Measurements from ENCODE around the gene LRRC8A. TPM values are rescaled to one million over a fixed set of nuclear protein-coding genes. Genes with fewer than 3 reads are reported as not detected.
"Not testable (repeated sequence)": the region's sequence is repeated elsewhere in the genome, so short reads cannot be mapped to it uniquely, and the experiment has no call there.

The LRRC8A gene
- total and polyA plus RNA-seq, 4 donors, result 14.3 to 100 (median 52.6) TPM

GRCh38 chr9:128858476-128858875, 23.5 kb upstream of the LRRC8A start:
- H3K4me3 ChIP-seq (ENCODE audit: low read length in 2 of 2); H3K27ac ChIP-seq (ENCODE audit: low read depth in 1 of 2, low read length in 2 of 2); H3K9me3 ChIP-seq (ENCODE audit: control insufficient read depth, low read length); ATAC-seq (ENCODE audit: low FRiP score); H3K27me3 ChIP-seq (ENCODE audit: control insufficient read depth in 1 of 2, insufficient read depth in 2 of 2, low read length in 1 of 2); DNase-seq; H3K4me1 ChIP-seq (ENCODE audit: control insufficient read depth in 1 of 2, insufficient read depth in 2 of 2, low read length in 2 of 2); H3K36me3 ChIP-seq (ENCODE audit: control insufficient read depth in 1 of 2, insufficient read depth in 2 of 2, low read length in 1 of 2): not testable (repeated sequence)
- intact Hi-C loops (cut with DNase I), result loop anchor here in 1 of 2 donors (10.0 kb wide), 1 partner anchor 146 kb away; no protein-coding TSS in a partner anchor
- WGBS, 2 donors, result 80 to 82% methylated on average over 7 of the region's 7 CpGs

DNA sequence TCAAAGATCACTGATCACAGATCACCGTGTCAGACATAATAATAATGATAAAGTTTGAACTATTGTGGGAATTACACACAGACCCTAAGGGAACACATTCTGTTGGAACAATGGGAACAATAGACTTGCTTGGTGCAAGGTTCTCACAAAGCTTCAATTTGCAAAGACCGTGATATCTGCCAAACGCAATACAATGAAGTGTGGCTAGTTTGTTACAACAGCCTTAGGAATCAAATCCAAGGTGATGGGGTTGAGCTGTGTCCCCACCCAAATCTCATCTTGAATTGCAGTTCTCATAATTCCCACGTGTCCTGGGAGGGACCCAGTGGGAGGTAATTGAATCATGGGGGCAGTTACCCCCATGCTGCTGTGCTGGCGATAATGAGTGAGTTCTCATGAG, 21.0 kb upstream of the LRRC8A start:
- H3K4me3 ChIP-seq (ENCODE audit: low read length in 2 of 2), result no peak overlapping the region
- intact Hi-C loops (cut with DNase I), result loop anchor here in 1 of 2 donors (5.0 kb wide), 1 partner anchor 66 kb away; no protein-coding TSS in a partner anchor
- no peaks in the 10 kb centered on the region for H3K9me3 ChIP-seq (ENCODE audit: control insufficient read depth, low read length)
- H3K4me1 ChIP-seq (ENCODE audit: control insufficient read depth in 1 of 2, insufficient read depth in 2 of 2, low read length in 2 of 2), result no peaks in the 10 kb centered on the region
- 94 to 97% methylated on average over 5 of the region's 5 CpGs for WGBS, 2 donors
- H3K27ac ChIP-seq (ENCODE audit: low read depth in 1 of 2, low read length in 2 of 2), result no peak overlapping the region
- ATAC-seq (ENCODE audit: low FRiP score) (no peak), DNase-seq (no peak)
- H3K36me3 ChIP-seq (ENCODE audit: control insufficient read depth in 1 of 2, insufficient read depth in 2 of 2, low read length in 1 of 2), result peaks cover 0 to 1% of the 10 kb centered on the region in 2 donors
- no peaks in the 10 kb centered on the region for H3K27me3 ChIP-seq (ENCODE audit: control insufficient read depth in 1 of 2, insufficient read depth in 2 of 2, low read length in 1 of 2)

- no peaks in the 10 kb centered on the region for H3K27me3 ChIP-seq (ENCODE audit: control insufficient read depth in 1 of 2, insufficient read depth in 2 of 2, low read length in 1 of 2)
- H3K27ac ChIP-seq (ENCODE audit: low read depth in 1 of 2, low read length in 2 of 2), result no peak overlapping the region
- H3K4me3 ChIP-seq (ENCODE audit: low read length in 2 of 2), result no peak overlapping the region
- no peaks in the 10 kb centered on the region for H3K4me1 ChIP-seq (ENCODE audit: control insufficient read depth in 1 of 2, insufficient read depth in 2 of 2, low read length in 2 of 2)
- no peaks in the 10 kb centered on the region for H3K36me3 ChIP-seq (ENCODE audit: control insufficient read depth in 1 of 2, insufficient read depth in 2 of 2, low read length in 1 of 2)
- 80 to 81% methylated on average over 6 of the region's 6 CpGs for WGBS, 2 donors
- ATAC-seq (ENCODE audit: low FRiP score) (no peak), DNase-seq (no peak)
- no peaks in the 10 kb centered on the region for H3K9me3 ChIP-seq (ENCODE audit: control insufficient read depth, low read length)
- intact Hi-C loops (cut with DNase I), result loop anchor here in 1 of 2 donors (5.0 kb wide), 1 partner anchor 66 kb away; no protein-coding TSS in a partner anchor
Observed at GRCh38 chr9:128861501-128861900, 20.4 kb upstream of the LRRC8A start.

- Histone ChIP-seq H3K27ac (ENCODE audit: low read depth in 1 of 2, low read length in 2 of 2) (peak overlapping the region in 1 of 2 donors; percentile 20), H3K9me3 (ENCODE audit: control insufficient read depth, low read length) (no peaks in the 10 kb centered on the region), H3K27me3 (ENCODE audit: control insufficient read depth in 1 of 2, insufficient read depth in 2 of 2, low read length in 1 of 2) (no peaks in the 10 kb centered on the region), H3K36me3 (ENCODE audit: control insufficient read depth in 1 of 2, insufficient read depth in 2 of 2, low read length in 1 of 2) (no peaks in the 10 kb centered on the region), H3K4me1 (ENCODE audit: control insufficient read depth in 1 of 2, insufficient read depth in 2 of 2, low read length in 2 of 2) (no peaks in the 10 kb centered on the region), H3K4me3 (ENCODE audit: low read length in 2 of 2) (no peak overlapping the region)
- WGBS, 2 donors, result 25 to 33% methylated on average over 6 of the region's 6 CpGs
- DNase-seq (no peak), ATAC-seq (ENCODE audit: low FRiP score) (no peak)
- intact Hi-C loops (cut with DNase I), result loop anchor here in 1 of 2 donors (5.0 kb wide), 1 partner anchor 65 kb away; no protein-coding TSS in a partner anchor
Observed at GRCh38 chr9:128862401-128862851, 19.5 kb upstream of the LRRC8A start.

DNA sequence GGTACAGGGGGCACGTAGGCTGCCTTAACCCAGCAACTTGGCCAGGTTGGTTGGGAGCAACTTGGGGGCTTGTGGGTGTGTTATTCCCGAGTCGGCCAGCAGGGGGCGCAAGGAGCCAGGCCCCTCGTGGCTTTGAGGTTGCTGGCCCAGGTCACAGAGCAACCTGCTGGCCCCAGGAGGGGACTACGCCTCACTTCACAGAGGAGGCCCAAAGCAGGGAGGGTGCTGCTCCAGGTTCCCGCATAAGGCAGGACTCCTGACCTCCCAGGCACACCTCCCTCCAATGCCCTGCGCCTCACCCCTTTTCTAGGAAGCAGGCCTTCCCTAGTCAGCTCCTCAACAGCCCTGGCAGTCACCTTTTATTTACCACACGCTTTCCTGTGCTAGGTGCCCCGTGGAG, 18.3 kb upstream of the LRRC8A start:
- ATAC-seq (ENCODE audit: low FRiP score) (peak; percentile 91), DNase-seq (peak; percentile 79 to 94)
- H3K27me3 ChIP-seq (ENCODE audit: control insufficient read depth in 1 of 2, insufficient read depth in 2 of 2, low read length in 1 of 2), result no peaks in the 10 kb centered on the region
- no peak overlapping the region for H3K4me3 ChIP-seq (ENCODE audit: low read length in 2 of 2)
- intact Hi-C loops (cut with DNase I), result loop anchor here (1.0 to 5.0 kb wide), 2 partner anchors 64 to 65 kb away; no protein-coding TSS in a partner anchor
- H3K27ac ChIP-seq (ENCODE audit: low read depth in 1 of 2, low read length in 2 of 2), result no peak overlapping the region
- no peaks in the 10 kb centered on the region for H3K4me1 ChIP-seq (ENCODE audit: control insufficient read depth in 1 of 2, insufficient read depth in 2 of 2, low read length in 2 of 2)
- H3K9me3 ChIP-seq (ENCODE audit: control insufficient read depth, low read length), result no peaks in the 10 kb centered on the region
- 30 to 31% methylated on average over 10 of the region's 10 CpGs for WGBS, 2 donors
- no peaks in the 10 kb centered on the region for H3K36me3 ChIP-seq (ENCODE audit: control insufficient read depth in 1 of 2, insufficient read depth in 2 of 2, low read length in 1 of 2)

GRCh38 chr9:128870128-128870940, 11.6 kb upstream of the LRRC8A start:
- no peaks in the 10 kb centered on the region for H3K27me3 ChIP-seq (ENCODE audit: control insufficient read depth in 1 of 2, insufficient read depth in 2 of 2, low read length in 1 of 2)
- no peak overlapping the region for H3K27ac ChIP-seq (ENCODE audit: low read depth in 1 of 2, low read length in 2 of 2)
- H3K4me1 ChIP-seq (ENCODE audit: control insufficient read depth in 1 of 2, insufficient read depth in 2 of 2, low read length in 2 of 2), result no peaks in the 10 kb centered on the region
- DNase-seq (no peak), ATAC-seq (ENCODE audit: low FRiP score) (no peak)
- 84 to 88% methylated on average over 7 of the region's 7 CpGs for WGBS, 2 donors
- H3K4me3 ChIP-seq (ENCODE audit: low read length in 2 of 2), result no peak overlapping the region
- no peaks in the 10 kb centered on the region for H3K9me3 ChIP-seq (ENCODE audit: control insufficient read depth, low read length)
- intact Hi-C loops (cut with DNase I), result no loop called here
- H3K36me3 ChIP-seq (ENCODE audit: control insufficient read depth in 1 of 2, insufficient read depth in 2 of 2, low read length in 1 of 2), result no peaks in the 10 kb centered on the region

GRCh38 chr9:128870941-128871265, 11.0 kb upstream of the LRRC8A start:
- H3K4me1 ChIP-seq (ENCODE audit: control insufficient read depth in 1 of 2, insufficient read depth in 2 of 2, low read length in 2 of 2); H3K27me3 ChIP-seq (ENCODE audit: control insufficient read depth in 1 of 2, insufficient read depth in 2 of 2, low read length in 1 of 2); H3K4me3 ChIP-seq (ENCODE audit: low read length in 2 of 2); H3K36me3 ChIP-seq (ENCODE audit: control insufficient read depth in 1 of 2, insufficient read depth in 2 of 2, low read length in 1 of 2); ATAC-seq (ENCODE audit: low FRiP score); H3K9me3 ChIP-seq (ENCODE audit: control insufficient read depth, low read length); H3K27ac ChIP-seq (ENCODE audit: low read depth in 1 of 2, low read length in 2 of 2); intact Hi-C loops (cut with DNase I): not testable (repeated sequence)
- 91 to 92% methylated on average over 7 of the region's 7 CpGs for WGBS, 2 donors
- DNase-seq, result peak in 1 of 2 donors; percentile 17

DNA sequence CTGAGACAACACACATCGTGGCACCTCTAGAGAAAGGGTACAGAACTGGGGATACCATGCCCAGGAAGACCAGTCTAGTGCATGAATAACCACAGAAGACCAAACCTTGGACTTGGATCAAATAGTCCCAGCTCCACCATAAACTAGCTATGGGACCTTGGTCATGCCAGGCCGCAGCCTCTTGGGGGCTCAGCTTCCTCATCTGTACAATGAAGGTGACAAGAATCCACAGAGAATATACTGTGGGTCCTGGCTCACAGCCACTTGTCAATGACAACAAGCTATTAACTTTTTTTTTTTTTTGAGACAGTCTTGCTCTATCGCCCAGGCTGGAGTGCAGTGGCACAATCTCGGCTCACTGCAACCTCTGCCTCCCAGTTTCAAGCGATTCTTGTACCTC, 4.1 kb upstream of the LRRC8A start:
- no peaks in the 10 kb centered on the region for H3K27me3 ChIP-seq (ENCODE audit: control insufficient read depth in 1 of 2, insufficient read depth in 2 of 2, low read length in 1 of 2)
- no peak for ATAC-seq (ENCODE audit: low FRiP score)
- intact Hi-C loops (cut with DNase I), result loop anchor here in 1 of 2 donors (5.0 kb wide), 1 partner anchor 34 kb away; no protein-coding TSS in a partner anchor
- H3K4me1 ChIP-seq (ENCODE audit: control insufficient read depth in 1 of 2, insufficient read depth in 2 of 2, low read length in 2 of 2), result peaks cover 0 to 4% of the 10 kb centered on the region in 2 donors
- peak in 1 of 2 donors; percentile 33 for DNase-seq
- 80 to 84% methylated on average over 5 of the region's 5 CpGs for WGBS, 2 donors
- H3K4me3 ChIP-seq (ENCODE audit: low read length in 2 of 2), result no peak overlapping the region
- H3K36me3 ChIP-seq (ENCODE audit: control insufficient read depth in 1 of 2, insufficient read depth in 2 of 2, low read length in 1 of 2), result no peaks in the 10 kb centered on the region
- H3K27ac ChIP-seq (ENCODE audit: low read depth in 1 of 2, low read length in 2 of 2), result peak overlapping the region in 1 of 2 donors; percentile 26
- H3K9me3 ChIP-seq (ENCODE audit: control insufficient read depth, low read length), result no peaks in the 10 kb centered on the region
